Neural cell (in vitro differentiated cells): Measurements from ENCODE around the gene CREBBP.

Experiments
- EZH2 ChIP-seq: fragments of 200-600, 300-800 bp; shearing (Covaris generic), sonication (generic); IDR thresholded peaks from 2 replicates; pipeline ENCODE4 v1.6.1; 2014; ENCODE audit warnings: antibody characterized with exemption, low read length, borderline replicate concordance, mild to moderate bottlenecking; ENCODE audit not compliant: insufficient read depth, poor library complexity, severe bottlenecking
- RAD21 ChIP-seq: fragments of 450-650 bp; conservative IDR thresholded peaks from 2 replicates; pipeline ENCODE4 v1.6.1; 2014; ENCODE audit warnings: antibody characterized with exemption, mild to moderate bottlenecking, moderate library complexity
- TF ChIP-seq, protein P1 (sequence below): fragments of 450-650 bp; IDR thresholded peaks from 2 replicates; pipeline ENCODE4 v1.5.1; 2014; ENCODE audit warnings: antibody characterized with exemption, mild to moderate bottlenecking, moderate library complexity; ENCODE audit not compliant: poor library complexity, severe bottlenecking

- no peak for TF ChIP-seq EZH2
- TF ChIP-seq, protein P1, sequence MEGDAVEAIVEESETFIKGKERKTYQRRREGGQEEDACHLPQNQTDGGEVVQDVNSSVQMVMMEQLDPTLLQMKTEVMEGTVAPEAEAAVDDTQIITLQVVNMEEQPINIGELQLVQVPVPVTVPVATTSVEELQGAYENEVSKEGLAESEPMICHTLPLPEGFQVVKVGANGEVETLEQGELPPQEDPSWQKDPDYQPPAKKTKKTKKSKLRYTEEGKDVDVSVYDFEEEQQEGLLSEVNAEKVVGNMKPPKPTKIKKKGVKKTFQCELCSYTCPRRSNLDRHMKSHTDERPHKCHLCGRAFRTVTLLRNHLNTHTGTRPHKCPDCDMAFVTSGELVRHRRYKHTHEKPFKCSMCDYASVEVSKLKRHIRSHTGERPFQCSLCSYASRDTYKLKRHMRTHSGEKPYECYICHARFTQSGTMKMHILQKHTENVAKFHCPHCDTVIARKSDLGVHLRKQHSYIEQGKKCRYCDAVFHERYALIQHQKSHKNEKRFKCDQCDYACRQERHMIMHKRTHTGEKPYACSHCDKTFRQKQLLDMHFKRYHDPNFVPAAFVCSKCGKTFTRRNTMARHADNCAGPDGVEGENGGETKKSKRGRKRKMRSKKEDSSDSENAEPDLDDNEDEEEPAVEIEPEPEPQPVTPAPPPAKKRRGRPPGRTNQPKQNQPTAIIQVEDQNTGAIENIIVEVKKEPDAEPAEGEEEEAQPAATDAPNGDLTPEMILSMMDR, result no peak
- no peak for TF ChIP-seq RAD21
Measured at GRCh38 chr16:3909791-3910583, 29.5 kb upstream of the CREBBP start.
